HAP-1 (cell line): ENCODE results near the gene SHROOM3.

Source experiments
- DNase-seq, 2 experiments: peaks; one replicate each; pipeline ENCODE4 v3.0.0-alpha.2; 2016 to 2020; ENCODE audit warnings: low spot score in 2 of 2
- H3K27me3 ChIP-seq: fragments of 250-450 bp; sonication (Bioruptor Pico); 2 replicates; pipeline ENCODE4 v1.5.1; 2020; ENCODE audit warnings: low read depth, mild to moderate bottlenecking, moderate library complexity
- H3K36me3 ChIP-seq: fragments of 250-450 bp; sonication (Bioruptor Pico); replicated peaks from 2 replicates; pipeline ENCODE4 v1.5.1; 2020; ENCODE audit warnings: mild to moderate bottlenecking
- H3K4me1 ChIP-seq: fragments of 250-450 bp; sonication (Bioruptor Pico); 2 replicates; pipeline ENCODE4 v1.5.1; 2020; ENCODE audit warnings: mild to moderate bottlenecking
- H3K4me3 ChIP-seq: fragments of 250-450 bp; sonication (Bioruptor Pico); 2 replicates; pipeline ENCODE4 v1.5.1; 2020; ENCODE audit warnings: mild to moderate bottlenecking, moderate library complexity
- H3K9me3 ChIP-seq: fragments of 250-450 bp; sonication (Bioruptor Pico); 2 replicates; pipeline ENCODE4 v1.5.1; 2020; ENCODE audit warnings: mild to moderate bottlenecking, moderate library complexity
- in situ Hi-C: fragments of 300-500 bp; cut with MboI; formaldehyde crosslinking; loops from 3 replicates; pipeline ENCODE4 v1.14.3; 2020; ENCODE audit warnings: low sequenced_read_pairs, inconsistent platforms, mixed read lengths

SHROOM3 gene

DNA sequence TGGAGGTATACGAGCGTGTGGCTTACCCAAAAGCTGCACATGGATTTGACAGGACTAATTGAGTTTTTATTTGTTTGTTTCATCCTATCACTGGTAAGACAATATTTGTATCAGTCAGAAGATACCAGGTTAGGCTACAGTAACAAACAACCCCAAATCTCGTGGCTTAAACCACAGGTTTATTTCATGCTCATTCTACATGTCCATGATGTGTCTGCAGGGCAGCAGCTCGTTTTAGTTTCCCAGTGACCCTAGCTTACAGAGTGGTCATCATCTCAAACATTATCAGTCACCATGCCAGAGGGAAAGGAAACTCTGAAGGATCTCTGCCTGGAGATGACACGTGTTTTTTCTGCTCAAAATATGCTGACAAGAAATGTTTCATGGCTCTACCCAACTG, 108.3 kb downstream of the SHROOM3 start:
- in situ Hi-C loops = no loop called here
- Histone ChIP-seq H3K27me3 (no peaks in the 10 kb centered on the region), H3K36me3 (no peaks in the 10 kb centered on the region), H3K4me1 (peaks cover 23% of the 10 kb centered on the region), H3K4me3 (no peak overlapping the region), H3K9me3 (no peaks in the 10 kb centered on the region)
- no peak for DNase-seq

DNA sequence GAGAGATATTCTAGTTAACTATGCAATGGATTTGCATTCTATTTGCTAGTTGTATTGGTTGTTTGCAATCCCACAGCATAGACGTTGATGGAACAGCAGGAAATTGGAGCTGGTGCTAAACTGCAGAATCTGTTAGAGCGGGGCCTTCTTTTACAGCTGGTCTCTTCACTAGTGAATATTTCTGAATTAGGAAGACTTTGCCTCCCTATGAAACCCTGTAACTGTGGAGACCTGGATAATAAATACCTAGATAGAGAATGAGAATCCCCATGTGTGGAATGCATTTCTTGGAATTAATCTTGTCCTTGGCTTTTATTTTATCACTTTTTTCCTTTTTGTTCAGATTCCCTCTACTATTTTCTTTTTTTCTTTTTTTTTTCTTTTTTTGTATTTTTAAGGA, 109.7 kb downstream of the SHROOM3 start:
- Histone ChIP-seq H3K36me3 (no peaks in the 10 kb centered on the region), H3K4me1 (peaks cover 23% of the 10 kb centered on the region), H3K9me3 (no peaks in the 10 kb centered on the region), H3K4me3 (no peak overlapping the region), H3K27me3 (no peaks in the 10 kb centered on the region)
- in situ Hi-C loops = no loop called here
- DNase-seq = no peak

DNA sequence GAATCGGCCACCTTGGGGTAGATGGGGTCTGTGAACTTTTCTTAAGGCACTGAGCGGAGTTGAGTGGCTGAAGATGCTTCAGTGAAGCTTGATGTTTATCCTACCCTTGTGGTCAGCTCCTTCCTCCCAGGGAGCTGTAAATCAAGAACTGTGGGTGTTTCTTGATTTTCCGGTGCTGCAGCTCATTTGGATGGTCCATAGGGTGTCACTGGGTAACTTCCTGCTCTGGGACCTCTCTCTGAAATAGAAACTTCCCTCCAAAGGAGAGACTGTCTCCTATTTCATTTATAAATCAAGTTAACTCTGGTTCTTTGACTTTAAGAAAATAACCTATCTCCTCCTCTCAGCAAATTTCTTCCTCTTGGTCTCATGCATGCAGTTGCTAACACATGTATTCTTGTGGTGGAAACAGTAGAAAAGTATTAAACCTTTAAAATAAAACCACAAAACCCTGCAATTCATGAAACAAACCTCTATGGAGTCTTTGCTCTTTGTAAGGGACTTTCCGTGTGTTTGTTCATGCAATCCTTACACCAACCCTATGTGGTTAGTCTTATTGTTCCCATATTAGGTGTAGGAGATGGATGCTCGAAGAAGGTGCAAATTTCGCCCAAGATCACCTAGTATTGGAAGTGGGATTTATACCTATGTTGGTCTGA, 110.3 kb downstream of the SHROOM3 start:
- no peak for DNase-seq

DNA sequence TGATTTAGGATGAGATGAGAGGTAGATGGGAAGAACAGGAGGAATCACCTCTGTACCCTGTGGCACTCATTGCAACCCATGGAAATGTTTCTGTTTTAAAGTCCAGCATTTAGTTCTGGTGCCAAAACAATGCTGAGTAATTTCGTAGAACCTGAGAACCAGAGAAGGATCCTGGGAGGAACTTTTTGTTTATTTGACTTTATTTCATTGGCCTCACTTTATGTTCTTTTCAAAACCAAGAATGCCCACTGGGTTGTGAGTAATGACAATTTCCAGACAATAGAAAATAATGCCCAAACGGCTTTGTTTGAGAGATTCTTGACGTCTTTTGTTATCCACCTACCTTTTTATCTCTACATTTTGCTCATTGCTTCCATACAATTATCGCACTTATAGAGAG, 111.3 kb downstream of the SHROOM3 start:
- Histone ChIP-seq H3K27me3 (no peaks in the 10 kb centered on the region), H3K4me3 (no peak overlapping the region), H3K36me3 (no peaks in the 10 kb centered on the region), H3K4me1 (peaks cover 23% of the 10 kb centered on the region), H3K9me3 (no peaks in the 10 kb centered on the region)
- in situ Hi-C loops = no loop called here
- DNase-seq = peak in 1 of 2 experiments; percentile 16

More for the DNA sequence above, 110.3 kb downstream of the SHROOM3 start:
- Histone ChIP-seq H3K36me3 (no peaks in the 10 kb centered on the region), H3K27me3 (no peaks in the 10 kb centered on the region), H3K9me3 (no peaks in the 10 kb centered on the region), H3K4me1 (peaks cover 23% of the 10 kb centered on the region), H3K4me3 (no peak overlapping the region)
- in situ Hi-C loops = no loop called here

DNA sequence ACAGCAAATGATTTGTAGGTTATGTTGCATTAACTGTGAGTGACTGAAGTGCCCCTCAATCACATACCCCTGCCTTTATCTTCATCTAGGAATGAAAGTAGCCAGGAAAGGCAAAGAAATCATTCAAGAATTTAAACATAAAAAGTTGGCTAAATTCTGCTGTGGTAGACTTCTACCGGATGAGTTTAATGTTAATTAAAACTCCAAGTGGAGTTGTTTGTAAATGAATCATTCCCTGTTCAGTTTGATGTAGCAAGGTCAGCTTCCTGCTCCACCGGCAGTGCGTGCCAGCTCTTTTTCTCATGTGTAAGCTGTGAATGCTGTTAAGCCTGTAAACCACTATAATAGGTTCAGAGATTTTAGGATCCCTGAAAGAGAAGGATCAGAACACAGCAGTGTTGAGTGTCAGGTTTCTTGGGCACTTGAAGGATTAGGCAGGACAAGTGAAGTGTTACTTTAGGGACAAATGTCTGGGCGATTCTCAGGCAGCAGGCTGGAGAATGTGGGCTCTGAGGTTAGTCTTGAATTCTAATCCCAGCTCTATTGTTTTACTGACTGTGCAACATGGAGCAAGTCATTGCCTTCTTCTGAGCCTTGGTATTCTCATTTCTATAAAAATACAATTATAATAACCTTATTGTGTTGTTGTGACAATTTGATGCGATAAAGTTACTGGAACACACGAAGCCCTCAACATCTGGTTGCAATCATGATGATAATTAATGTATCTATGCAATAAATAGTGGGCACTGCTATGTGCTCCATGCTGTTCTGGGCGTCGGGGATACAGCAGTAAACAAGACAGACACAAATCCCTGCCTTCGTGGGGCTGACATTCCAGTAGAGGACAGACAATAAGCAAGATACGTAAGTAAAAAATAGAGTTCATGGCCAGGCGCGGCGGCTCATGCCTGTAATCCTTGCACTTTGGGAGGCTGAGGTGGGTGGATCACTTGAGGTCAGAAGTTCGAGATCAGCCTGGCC, 112.0 kb downstream of the SHROOM3 start:
- peaks cover 23% of the 10 kb centered on the region for H3K4me1 ChIP-seq
- no peak overlapping the region for H3K4me3 ChIP-seq
- H3K9me3 ChIP-seq = no peaks in the 10 kb centered on the region
- DNase-seq = peak; percentile 72 to 97
- no peaks in the 10 kb centered on the region for H3K27me3 ChIP-seq
- in situ Hi-C loops = no loop called here
- H3K36me3 ChIP-seq = no peaks in the 10 kb centered on the region

DNA sequence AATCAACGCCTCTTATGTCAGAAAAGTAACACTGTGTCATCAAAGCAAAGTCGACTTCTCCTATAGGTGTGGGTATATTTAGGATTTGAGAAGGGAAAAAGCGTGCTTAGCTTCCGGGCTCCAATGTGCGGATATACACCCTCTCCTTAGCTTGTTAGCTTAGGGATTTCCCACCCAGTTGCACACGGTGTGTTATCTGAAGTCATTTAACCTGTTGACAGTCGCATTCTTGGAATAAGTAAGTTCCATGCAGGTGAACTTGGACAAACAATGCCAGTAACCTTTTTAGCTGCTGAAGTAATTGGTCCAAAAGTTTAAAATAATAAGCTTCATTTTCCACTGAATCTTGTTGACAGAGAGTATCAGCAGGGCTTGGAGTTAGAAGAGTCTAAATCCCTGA, 113.7 kb downstream of the SHROOM3 start:
- no peak for DNase-seq
- Histone ChIP-seq H3K4me1 (peaks cover 23% of the 10 kb centered on the region), H3K9me3 (no peaks in the 10 kb centered on the region), H3K36me3 (no peaks in the 10 kb centered on the region), H3K4me3 (no peak overlapping the region), H3K27me3 (no peaks in the 10 kb centered on the region)
- in situ Hi-C loops = no loop called here

DNA sequence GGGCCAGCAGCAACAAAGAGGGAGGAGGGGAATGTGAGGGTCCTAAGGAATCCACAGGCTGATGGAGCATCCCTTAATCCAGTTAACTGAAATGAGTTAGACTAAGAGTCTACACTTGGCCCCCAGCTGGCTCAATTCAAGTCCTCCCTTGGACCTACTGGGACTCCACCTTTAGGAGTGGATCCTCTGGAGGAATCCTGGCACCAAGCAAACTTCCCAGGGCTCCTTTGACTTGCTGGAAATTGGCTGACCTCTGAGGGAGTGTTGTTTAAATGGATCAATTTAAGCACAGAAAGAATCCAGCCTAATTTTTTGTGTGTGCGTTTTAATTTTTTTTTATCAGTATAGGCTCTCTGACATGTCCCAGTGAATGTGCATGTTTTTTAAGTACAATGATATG, 114.7 kb downstream of the SHROOM3 start:
- in situ Hi-C loops = no loop called here
- peaks cover 23% of the 10 kb centered on the region for H3K4me1 ChIP-seq
- no peak overlapping the region for H3K4me3 ChIP-seq
- no peaks in the 10 kb centered on the region for H3K9me3 ChIP-seq
- H3K36me3 ChIP-seq = no peaks in the 10 kb centered on the region
- DNase-seq = no peak
- no peaks in the 10 kb centered on the region for H3K27me3 ChIP-seq

DNA sequence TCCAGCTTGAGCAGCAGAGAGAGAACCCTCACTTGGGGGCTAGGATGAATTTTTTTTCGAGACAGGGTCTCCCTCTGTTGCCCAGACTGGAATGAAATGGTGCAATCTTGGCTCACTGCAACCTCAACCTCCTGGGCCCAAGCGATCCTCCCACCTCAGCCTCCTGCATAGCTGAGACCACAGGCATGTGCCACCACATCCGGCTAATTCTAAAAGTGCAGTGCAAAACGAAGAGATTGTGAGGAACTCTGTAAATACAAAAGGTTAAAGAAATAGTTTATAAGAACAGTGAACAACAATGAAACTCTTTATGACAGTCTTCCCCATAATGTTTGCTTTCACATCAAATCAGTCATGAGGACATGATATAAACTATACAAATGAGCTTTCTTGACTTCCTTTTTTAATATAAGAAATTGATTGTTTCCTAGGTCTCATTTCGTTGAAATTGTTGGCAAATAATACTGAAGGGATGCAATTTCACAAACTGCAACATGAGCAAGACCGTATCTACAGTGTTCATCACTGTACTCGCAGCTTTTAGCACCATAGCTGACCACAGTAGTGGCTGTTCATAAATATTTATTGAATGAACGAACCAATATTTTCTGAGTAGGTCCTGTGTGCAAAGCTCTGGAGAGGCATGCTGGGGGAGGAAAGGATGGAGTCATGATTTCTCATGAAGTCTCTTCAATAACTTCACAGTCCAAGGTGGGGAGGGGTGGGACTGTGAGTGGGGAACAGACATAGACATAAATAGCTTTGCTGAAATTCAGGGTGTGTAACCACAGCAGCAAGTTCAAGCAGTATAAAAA, 116.1 kb downstream of the SHROOM3 start:
- no peak for DNase-seq
- Histone ChIP-seq H3K27me3 (no peaks in the 10 kb centered on the region), H3K9me3 (no peaks in the 10 kb centered on the region), H3K4me1 (peaks cover 14% of the 10 kb centered on the region), H3K36me3 (no peaks in the 10 kb centered on the region), H3K4me3 (no peak overlapping the region)
- in situ Hi-C loops = no loop called here

DNA sequence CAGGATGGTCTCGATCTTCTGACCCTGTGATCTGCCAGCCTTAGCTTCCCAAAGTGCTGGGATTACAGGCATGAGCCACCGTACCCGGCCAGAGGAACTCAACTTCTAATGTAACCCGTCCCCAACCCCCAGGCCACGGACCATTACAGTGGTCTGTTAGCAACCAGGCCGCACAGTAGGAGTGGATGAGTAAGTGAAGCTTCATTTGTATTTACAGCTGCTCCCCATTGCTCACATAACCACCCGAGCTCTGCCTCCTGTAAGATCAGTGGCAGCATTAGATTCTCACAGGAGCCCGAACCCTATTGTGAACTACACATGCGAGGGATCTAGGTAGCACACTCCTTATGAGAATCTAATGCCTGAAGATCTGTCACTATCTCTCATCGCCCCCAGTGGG, 119.6 kb downstream of the SHROOM3 start:
- in situ Hi-C loops = no loop called here

DNA sequence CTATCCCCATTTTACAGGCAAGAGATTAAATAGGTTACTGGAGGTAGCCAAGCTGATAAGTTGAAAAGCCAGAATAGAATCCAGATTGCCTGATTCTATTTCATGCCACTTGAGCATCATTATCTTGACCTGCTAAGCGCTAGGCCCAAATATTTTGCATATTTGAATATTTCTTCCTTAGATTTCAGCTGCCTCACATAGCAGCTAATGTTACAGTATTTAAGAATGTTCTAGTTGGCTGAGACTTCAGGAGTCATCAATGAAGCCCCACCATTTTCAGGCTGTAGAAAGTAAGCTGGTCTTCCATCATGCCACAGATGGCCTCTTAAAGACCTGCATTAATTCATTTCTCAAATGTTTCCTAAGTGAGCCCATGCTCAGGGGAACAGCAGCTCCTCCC, 121.4 kb downstream of the SHROOM3 start:
- in situ Hi-C loops = no loop called here
- Histone ChIP-seq H3K4me1 (peaks cover 28% of the 10 kb centered on the region), H3K4me3 (no peak overlapping the region)

More for the DNA sequence above, 119.6 kb downstream of the SHROOM3 start:
- Histone ChIP-seq H3K4me1 (peaks cover 13% of the 10 kb centered on the region), H3K36me3 (no peaks in the 10 kb centered on the region), H3K9me3 (no peaks in the 10 kb centered on the region), H3K27me3 (no peaks in the 10 kb centered on the region), H3K4me3 (no peak overlapping the region)
- no peak for DNase-seq

DNA sequence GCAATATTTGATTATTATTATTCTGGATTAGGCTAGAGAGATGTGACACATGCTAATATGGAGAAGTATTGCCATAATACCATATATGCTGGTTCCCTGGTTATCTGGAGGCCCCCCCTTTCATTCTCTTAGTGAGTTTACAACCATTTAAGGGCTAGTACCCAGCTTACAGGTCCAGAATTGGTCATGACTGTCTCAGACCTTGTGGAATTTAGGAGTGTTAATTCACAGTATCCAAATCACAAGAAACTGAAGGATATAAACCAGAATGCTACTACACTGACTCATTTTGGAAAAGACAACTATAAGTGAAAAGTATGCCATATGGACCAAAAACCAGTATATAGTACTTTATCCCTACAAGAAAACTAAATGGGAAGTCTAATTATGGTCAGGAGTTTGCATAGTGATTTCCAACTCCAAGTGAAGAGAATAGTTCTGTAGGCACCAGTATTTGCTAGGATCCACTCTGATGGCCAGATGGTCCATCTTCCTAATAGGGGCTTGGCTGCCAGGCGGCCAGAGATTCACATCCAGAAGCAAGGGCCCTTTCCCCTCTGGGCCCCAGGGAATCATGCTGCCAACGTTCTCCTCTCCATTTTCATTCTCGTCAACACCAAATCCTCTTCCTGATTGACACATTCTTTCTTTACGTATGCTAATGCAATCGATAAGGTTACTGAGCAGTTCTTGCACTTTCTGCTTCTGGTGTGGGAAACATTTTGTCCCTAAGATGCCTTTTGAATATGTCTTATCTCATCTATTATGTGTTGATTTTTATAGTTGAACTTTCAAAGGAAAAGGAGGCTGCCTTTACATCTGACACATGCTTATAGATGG, 123.6 kb downstream of the SHROOM3 start:
- in situ Hi-C loops = no loop called here
- Histone ChIP-seq H3K36me3 (no peaks in the 10 kb centered on the region), H3K9me3 (no peaks in the 10 kb centered on the region), H3K27me3 (no peaks in the 10 kb centered on the region), H3K4me1 (peaks cover 35% of the 10 kb centered on the region), H3K4me3 (no peak overlapping the region)
- DNase-seq = peak; percentile 74 to 97

More for the DNA sequence above, 121.4 kb downstream of the SHROOM3 start:
- DNase-seq = no peak
- Histone ChIP-seq H3K9me3 (no peaks in the 10 kb centered on the region), H3K27me3 (no peaks in the 10 kb centered on the region), H3K36me3 (no peaks in the 10 kb centered on the region)

DNA sequence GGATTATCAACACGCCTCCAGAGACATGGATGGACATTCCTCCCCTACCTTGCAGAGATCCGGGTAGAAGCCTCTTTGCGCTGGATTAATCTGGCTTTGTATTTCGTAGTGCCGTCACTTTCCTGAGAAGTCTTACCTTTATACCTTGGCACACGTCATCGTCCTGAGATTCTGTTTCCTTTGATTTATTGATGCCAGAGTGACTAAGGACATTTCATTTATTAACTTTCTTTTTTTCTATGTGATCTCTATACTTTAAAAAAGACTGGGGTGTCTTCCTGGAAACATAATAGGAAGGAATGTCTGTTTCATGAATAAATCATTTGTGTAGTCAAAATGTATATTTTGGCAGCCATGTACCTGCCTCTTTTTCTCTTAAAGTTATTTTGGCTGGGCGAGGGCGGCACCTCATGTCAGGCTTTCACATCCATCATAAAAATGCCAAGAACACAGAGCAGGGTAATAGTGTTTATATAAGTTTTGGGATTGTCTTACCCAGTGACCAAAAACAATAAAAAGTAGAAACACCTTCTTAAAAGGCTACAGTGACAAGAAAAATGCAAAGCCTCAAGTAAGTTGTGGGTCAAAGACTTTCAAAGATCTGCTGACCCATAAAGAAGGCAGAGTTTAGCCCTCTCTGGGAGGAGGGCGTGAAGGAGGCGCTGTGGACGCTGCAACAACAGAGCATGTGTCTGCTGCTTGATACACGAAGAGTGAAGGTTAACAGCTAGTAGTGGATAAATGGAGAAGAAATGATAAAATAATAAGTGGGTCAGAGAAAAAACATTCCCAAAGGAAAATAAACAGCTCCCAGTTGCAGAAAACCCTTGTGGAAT, 124.4 kb downstream of the SHROOM3 start:
- H3K27me3 ChIP-seq = no peaks in the 10 kb centered on the region
- in situ Hi-C loops = no loop called here
- H3K4me3 ChIP-seq = no peak overlapping the region
- DNase-seq = peak; percentile 35 to 72
- H3K9me3 ChIP-seq = no peaks in the 10 kb centered on the region
- no peaks in the 10 kb centered on the region for H3K36me3 ChIP-seq
- H3K4me1 ChIP-seq = peaks cover 36% of the 10 kb centered on the region
